GM12892 (cell line): Measurements from ENCODE around the gene GRM7.

Experiments
- POLR2A ChIP-seq: IDR thresholded peaks from 2 replicates; pipeline ENCODE4 v1.6.1; 2011; ENCODE audit warnings: low read depth, low read length, control low read depth
- POLR2AphosphoS5 ChIP-seq: IDR thresholded peaks from 2 replicates; pipeline ENCODE4 v1.6.1; 2011; ENCODE audit warnings: low read depth, low read length, control low read depth
- TAF1 ChIP-seq: IDR thresholded peaks from 2 replicates; pipeline ENCODE4 v1.6.1; 2011; ENCODE audit warnings: low read depth, mild to moderate bottlenecking, control low read depth, low read length, borderline replicate concordance

- TF ChIP-seq POLR2A (no peak), POLR2AphosphoS5 (no peak), TAF1 (no peak)
Observed at GRCh38 chr3:7456386-7456785, 595.5 kb downstream of the GRM7 start.
